ENCODE data around the gene UQCC5.

Gene UQCC5

DNA sequence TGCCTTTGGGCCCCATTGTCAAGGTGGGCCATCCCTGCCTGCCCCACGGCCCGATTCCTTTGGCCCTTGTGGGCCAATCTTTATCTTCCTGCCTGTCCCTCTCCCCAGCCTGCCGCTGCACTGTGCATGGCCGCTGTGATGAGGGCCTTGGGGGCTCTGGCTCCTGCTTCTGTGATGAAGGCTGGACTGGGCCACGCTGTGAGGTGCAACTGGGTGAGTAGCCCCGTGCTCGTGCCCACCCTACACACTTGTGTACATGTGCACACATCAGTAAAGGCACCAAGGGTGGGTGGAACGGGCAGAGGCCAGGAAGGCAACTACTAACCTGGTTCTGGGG lies 14.9 kb upstream of the UQCC5 start (continued):
- TF ChIP-seq, protein P1, sequence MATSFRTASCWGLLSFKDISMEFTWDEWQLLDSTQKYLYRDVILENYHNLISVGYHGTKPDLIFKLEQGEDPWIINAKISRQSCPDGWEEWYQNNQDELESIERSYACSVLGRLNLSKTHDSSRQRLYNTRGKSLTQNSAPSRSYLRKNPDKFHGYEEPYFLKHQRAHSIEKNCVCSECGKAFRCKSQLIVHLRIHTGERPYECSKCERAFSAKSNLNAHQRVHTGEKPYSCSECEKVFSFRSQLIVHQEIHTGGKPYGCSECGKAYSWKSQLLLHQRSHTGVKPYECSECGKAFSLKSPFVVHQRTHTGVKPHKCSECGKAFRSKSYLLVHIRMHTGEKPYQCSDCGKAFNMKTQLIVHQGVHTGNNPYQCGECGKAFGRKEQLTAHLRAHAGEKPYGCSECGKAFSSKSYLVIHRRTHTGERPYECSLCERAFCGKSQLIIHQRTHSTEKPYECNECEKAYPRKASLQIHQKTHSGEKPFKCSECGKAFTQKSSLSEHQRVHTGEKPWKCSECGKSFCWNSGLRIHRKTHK (tag by site-specific recombination; IDR thresholded peaks at IDR 0.05), result no peak
- TF ChIP-seq HOXC10 (CRISPR knock-in tag; IDR thresholded peaks at IDR 0.05), result no peak
- TF ChIP-seq ZBTB44 (tag by site-specific recombination; IDR thresholded peaks at IDR 0.05), result no peak

DNA sequence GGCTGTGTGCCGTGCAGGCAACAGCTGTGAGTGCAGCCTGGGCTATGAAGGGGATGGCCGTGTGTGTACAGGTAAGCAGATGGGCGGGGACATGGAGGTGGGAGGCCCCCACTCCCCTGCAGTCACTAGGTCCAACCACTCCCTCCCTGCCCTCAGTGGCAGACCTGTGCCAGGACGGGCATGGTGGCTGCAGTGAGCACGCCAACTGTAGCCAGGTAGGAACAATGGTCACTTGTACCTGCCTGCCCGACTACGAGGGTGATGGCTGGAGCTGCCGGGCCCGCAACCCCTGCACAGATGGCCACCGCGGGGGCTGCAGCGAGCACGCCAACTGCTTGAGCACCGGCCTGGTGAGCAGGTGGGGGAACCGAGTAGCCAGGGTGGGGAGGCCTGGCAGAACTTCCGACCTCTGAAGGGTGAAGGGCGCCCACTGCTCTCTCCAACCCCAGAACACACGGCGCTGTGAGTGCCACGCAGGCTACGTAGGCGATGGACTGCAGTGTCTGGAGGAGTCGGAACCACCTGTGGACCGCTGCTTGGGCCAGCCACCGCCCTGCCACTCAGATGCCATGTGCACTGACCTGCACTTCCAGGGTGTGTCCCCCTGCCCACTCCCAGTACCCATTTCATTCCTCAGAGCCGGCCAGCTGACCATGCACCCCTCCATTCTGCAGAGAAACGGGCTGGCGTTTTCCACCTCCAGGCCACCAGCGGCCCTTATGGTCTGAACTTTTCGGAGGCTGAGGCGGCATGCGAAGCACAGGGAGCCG lies 14.3 kb upstream of the UQCC5 start:
- Histone ChIP-seq H3K4me3 (ENCODE audit: low read depth, low read length) (no peak overlapping the region), H3K36me3 (ENCODE audit: control insufficient read depth in 2 of 2, insufficient read depth in 1 of 2, low read length in 2 of 2) (peaks cover 0 to 36% of the 10 kb centered on the region in 2 experiments; a peak in 1 of 3 replicates), H3K9me3 (ENCODE audit: control insufficient read depth, insufficient read depth, low read depth, low read length) (no peaks in the 10 kb centered on the region), H3K4me1 (ENCODE audit: control insufficient read depth, insufficient read depth, low read length) (no peaks in the 10 kb centered on the region), H3K27ac (ENCODE audit: extremely low read depth, low read depth, low read length) (no peak overlapping the region)
- POLR2A ChIA-PET, result no interaction called here
- CTCF ChIA-PET, result interaction anchor here (0.6 kb wide), 2 partner anchors 24 to 302 kb away, joined by 4 read pairs; no protein-coding TSS in a partner anchor
- TF ChIP-seq ZNF600 (tag by site-specific recombination; IDR thresholded peaks at IDR 0.05), result peak; percentile 80; the same call in 1 of the 2 replicates
- no peak for TF ChIP-seq ZNF174 (tag by site-specific recombination; IDR thresholded peaks at IDR 0.05)
- TF ChIP-seq ZFHX2 (tag by site-specific recombination; conservative IDR thresholded peaks at IDR 0.05), result no peak

DNA sequence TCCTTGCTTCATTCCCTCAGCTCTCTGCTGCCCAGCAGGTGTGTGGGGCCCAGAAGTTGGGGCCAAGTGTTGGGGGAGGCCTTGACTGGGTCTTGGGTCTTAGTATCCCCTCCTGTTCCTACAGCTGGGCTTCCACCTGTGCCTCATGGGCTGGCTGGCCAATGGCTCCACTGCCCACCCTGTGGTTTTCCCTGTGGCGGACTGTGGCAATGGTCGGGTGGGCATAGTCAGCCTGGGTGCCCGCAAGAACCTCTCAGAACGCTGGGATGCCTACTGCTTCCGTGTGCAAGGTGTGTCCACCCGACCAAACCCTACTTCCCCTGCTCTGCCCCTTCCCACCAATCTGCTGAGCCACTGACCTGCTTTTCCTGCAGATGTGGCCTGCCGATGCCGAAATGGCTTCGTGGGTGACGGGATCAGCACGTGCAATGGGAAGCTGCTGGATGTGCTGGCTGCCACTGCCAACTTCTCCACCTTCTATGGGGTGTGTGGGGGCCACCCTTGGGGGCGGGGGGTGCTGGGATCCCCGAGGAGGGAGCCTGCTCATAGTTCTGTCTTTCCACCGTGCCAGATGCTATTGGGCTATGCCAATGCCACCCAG lies 13.7 kb upstream of the UQCC5 start:
- Histone ChIP-seq H3K36me3 (ENCODE audit: control insufficient read depth in 2 of 2, insufficient read depth in 1 of 2, low read length in 2 of 2) (peaks cover 0 to 43% of the 10 kb centered on the region in 2 experiments; a peak in 1 of 3 replicates), H3K9me3 (ENCODE audit: control insufficient read depth, insufficient read depth, low read depth, low read length) (no peaks in the 10 kb centered on the region), H3K4me1 (ENCODE audit: control insufficient read depth, insufficient read depth, low read length) (no peaks in the 10 kb centered on the region), H3K27ac (ENCODE audit: extremely low read depth, low read depth, low read length) (no peak overlapping the region), H3K4me3 (ENCODE audit: low read depth, low read length) (no peak overlapping the region)
- POLR2A ChIA-PET, result no interaction called here
- TF ChIP-seq ZNF670 (tag by site-specific recombination; IDR thresholded peaks at IDR 0.05; ENCODE audit: low read depth) (no peak), ZNF248 (tag by site-specific recombination; IDR thresholded peaks at IDR 0.05) (no peak), TRIM28 (IDR thresholded peaks at IDR 0.05; ENCODE audit: borderline replicate concordance, low read length) (no peak), KLF8 (tag by site-specific recombination; IDR thresholded peaks at IDR 0.05) (no peak), BCL11B (tag by site-specific recombination; IDR thresholded peaks at IDR 0.05; ENCODE audit: low read depth) (no peak)
- TF ChIP-seq, protein P2, sequence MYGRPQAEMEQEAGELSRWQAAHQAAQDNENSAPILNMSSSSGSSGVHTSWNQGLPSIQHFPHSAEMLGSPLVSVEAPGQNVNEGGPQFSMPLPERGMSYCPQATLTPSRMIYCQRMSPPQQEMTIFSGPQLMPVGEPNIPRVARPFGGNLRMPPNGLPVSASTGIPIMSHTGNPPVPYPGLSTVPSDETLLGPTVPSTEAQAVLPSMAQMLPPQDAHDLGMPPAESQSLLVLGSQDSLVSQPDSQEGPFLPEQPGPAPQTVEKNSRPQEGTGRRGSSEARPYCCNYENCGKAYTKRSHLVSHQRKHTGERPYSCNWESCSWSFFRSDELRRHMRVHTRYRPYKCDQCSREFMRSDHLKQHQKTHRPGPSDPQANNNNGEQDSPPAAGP (tag by site-specific recombination; IDR thresholded peaks at IDR 0.05), result no peak
- CTCF ChIA-PET, result interaction anchor here (0.6 to 0.7 kb wide), 3 partner anchors 24 to 1111 kb away, joined by 3 to 4 read pairs (median 4); no protein-coding TSS in a partner anchor

DNA sequence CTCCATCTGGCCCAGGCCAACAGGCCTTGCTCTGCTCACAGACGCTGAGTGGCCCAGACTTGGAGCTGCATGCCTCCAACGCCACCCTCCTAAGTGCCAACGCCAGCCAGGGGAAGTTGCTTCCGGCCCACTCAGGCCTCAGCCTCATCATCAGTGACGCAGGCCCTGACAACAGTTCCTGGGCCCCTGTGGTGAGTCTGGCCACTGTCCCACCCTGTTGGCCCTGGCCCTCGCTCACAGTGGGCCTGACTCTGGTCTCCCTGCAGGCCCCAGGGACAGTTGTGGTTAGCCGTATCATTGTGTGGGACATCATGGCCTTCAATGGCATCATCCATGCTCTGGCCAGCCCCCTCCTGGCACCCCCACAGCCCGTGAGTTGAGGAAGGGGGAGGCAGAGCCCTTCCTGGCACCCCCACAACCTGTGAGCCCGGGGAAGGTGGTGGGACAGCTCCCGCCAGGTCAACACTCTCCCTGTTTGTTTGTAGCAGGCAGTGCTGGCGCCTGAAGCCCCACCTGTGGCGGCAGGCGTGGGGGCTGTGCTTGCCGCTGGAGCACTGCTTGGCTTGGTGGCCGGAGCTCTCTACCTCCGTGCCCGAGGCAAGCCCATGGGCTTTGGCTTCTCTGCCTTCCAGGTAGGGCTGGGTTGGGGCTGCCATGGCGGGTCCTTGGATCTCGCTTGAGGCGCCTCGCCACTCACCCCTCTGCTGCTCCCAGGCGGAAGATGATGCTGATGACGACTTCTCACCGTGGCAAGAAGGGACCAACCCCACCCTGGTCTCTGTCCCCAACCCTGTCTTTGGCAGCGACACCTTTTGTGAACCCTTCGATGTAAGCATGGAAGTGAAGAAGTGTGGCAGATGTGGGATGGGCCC lies 12.8 kb upstream of the UQCC5 start:
- POLR2A ChIA-PET, result no interaction called here
- Histone ChIP-seq H3K27ac (ENCODE audit: extremely low read depth, low read depth, low read length) (no peak overlapping the region), H3K9me3 (ENCODE audit: control insufficient read depth, insufficient read depth, low read depth, low read length) (no peaks in the 10 kb centered on the region), H3K36me3 (ENCODE audit: control insufficient read depth in 2 of 2, insufficient read depth in 1 of 2, low read length in 2 of 2) (peaks cover 0 to 52% of the 10 kb centered on the region in 2 experiments; a peak in 1 of 3 replicates), H3K4me1 (ENCODE audit: control insufficient read depth, insufficient read depth, low read length) (no peaks in the 10 kb centered on the region), H3K4me3 (ENCODE audit: low read depth, low read length) (no peak overlapping the region)
- TF ChIP-seq ZNF600 (tag by site-specific recombination; IDR thresholded peaks at IDR 0.05), result peak; percentile 30; the same call in 1 of the 2 replicates
- no peak for TF ChIP-seq RBAK (tag by site-specific recombination; IDR thresholded peaks at IDR 0.05)
- CTCF ChIA-PET, result interaction anchor here (0.7 kb wide), 1 partner anchor 1111 kb away, joined by 3 read pairs; no protein-coding TSS in a partner anchor
